RWPE2 (cell line): Measurements from ENCODE around the gene OGFR.

Experiments used
- ATAC-seq: fragments of 200-7000 bp; cut with Tn5 transposase; 3 replicates; pipeline ENCODE4 v1.9.1; 2021; ENCODE audit warnings: low read depth
- DNase-seq: peaks from one replicate; pipeline ENCODE4 v3.0.0-alpha.2; 2020; ENCODE audit warnings: low spot score
- H3K27ac ChIP-seq: fragments of 450-650 bp; 2 replicates; pipeline ENCODE4 v1.5.1; 2017; ENCODE audit warnings: mild to moderate bottlenecking; ENCODE audit not compliant: poor library complexity, severe bottlenecking
- H3K27me3 ChIP-seq: fragments of 250-450 bp; sonication (Bioruptor Pico); 2 replicates; pipeline ENCODE4 v1.5.1; 2021; ENCODE audit warnings: mild to moderate bottlenecking, moderate library complexity; ENCODE audit not compliant: insufficient read depth, poor library complexity, severe bottlenecking
- H3K36me3 ChIP-seq: fragments of 250-450 bp; sonication (Bioruptor Pico); 2 replicates; pipeline ENCODE4 v1.5.1; 2020; ENCODE audit warnings: low read depth, mild to moderate bottlenecking, moderate library complexity
- H3K4me1 ChIP-seq: fragments of 250-450 bp; sonication (Bioruptor Pico); 2 replicates; pipeline ENCODE4 v1.5.1; 2021; ENCODE audit warnings: mild to moderate bottlenecking, moderate library complexity; ENCODE audit not compliant: insufficient read depth, poor library complexity, severe bottlenecking
- H3K4me3 ChIP-seq: fragments of 250-450 bp; sonication (Bioruptor Pico); 2 replicates; pipeline ENCODE4 v1.5.1; 2021; ENCODE audit warnings: mild to moderate bottlenecking, moderate library complexity; ENCODE audit not compliant: severe bottlenecking
- H3K9me3 ChIP-seq: fragments of 250-450 bp; sonication (Bioruptor Pico); 2 replicates; pipeline ENCODE4 v1.5.1; 2021; ENCODE audit warnings: mild to moderate bottlenecking, moderate library complexity; ENCODE audit not compliant: severe bottlenecking
- TF ChIP-seq, protein P1 (sequence below): fragments of 450-650 bp; IDR thresholded peaks from one replicate; pipeline ENCODE4 v1.5.1; 2017; ENCODE audit warnings: mild to moderate bottlenecking, moderate library complexity; ENCODE audit not compliant: poor library complexity, severe bottlenecking

The OGFR gene

GRCh38 chr20:62838128-62838891 is 33.7 kb downstream of the OGFR start:
- TF ChIP-seq, protein P1, sequence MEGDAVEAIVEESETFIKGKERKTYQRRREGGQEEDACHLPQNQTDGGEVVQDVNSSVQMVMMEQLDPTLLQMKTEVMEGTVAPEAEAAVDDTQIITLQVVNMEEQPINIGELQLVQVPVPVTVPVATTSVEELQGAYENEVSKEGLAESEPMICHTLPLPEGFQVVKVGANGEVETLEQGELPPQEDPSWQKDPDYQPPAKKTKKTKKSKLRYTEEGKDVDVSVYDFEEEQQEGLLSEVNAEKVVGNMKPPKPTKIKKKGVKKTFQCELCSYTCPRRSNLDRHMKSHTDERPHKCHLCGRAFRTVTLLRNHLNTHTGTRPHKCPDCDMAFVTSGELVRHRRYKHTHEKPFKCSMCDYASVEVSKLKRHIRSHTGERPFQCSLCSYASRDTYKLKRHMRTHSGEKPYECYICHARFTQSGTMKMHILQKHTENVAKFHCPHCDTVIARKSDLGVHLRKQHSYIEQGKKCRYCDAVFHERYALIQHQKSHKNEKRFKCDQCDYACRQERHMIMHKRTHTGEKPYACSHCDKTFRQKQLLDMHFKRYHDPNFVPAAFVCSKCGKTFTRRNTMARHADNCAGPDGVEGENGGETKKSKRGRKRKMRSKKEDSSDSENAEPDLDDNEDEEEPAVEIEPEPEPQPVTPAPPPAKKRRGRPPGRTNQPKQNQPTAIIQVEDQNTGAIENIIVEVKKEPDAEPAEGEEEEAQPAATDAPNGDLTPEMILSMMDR, result no peak
- Histone ChIP-seq H3K36me3 (no peaks in the 10 kb centered on the region), H3K4me1 (peaks cover 5% of the 10 kb centered on the region), H3K27me3 (no peaks in the 10 kb centered on the region), H3K9me3 (no peaks in the 10 kb centered on the region), H3K27ac (no peak overlapping the region), H3K4me3 (no peak overlapping the region)
- DNase-seq (peak; percentile 88), ATAC-seq (peak; percentile 74)

DNA sequence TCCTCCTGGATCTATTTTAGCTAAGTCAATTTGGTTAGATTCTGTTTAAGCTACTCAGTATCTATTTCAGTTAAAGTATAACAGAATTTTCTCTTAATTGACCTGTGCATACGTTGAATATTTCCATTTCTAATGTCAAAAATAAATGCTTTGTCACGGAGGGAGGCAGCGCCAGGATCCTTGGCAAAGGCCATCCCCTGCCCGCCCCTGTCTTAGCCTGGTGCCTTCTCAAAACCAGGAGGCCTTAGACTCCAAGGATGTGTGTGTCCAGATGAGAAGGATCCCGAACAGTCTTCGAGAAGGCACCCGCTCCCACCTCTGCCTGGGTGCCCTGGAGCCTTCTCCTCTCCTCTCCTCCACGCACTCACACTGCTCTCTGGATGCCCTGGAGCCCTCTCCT is 34.6 kb downstream of the OGFR start:
- no peak for DNase-seq
- H3K4me1 ChIP-seq, result peaks cover 5% of the 10 kb centered on the region
- TF ChIP-seq, protein P1, result no peak
- H3K27ac ChIP-seq, result no peak overlapping the region
- H3K9me3 ChIP-seq, result no peaks in the 10 kb centered on the region
- no peaks in the 10 kb centered on the region for H3K27me3 ChIP-seq
- no peak overlapping the region for H3K4me3 ChIP-seq
- ATAC-seq, result 0 out of 3 replicates have a peak, but pooled peaks have one; percentile 5
- H3K36me3 ChIP-seq, result no peaks in the 10 kb centered on the region

- H3K27ac ChIP-seq, result no peak overlapping the region
- DNase-seq, result no peak
- TF ChIP-seq, protein P1, result no peak
- H3K4me3 ChIP-seq, result no peak overlapping the region
- ATAC-seq, result no peak
- peaks cover 5% of the 10 kb centered on the region for H3K4me1 ChIP-seq
- no peaks in the 10 kb centered on the region for H3K9me3 ChIP-seq
- H3K36me3 ChIP-seq, result peaks cover 1% of the 10 kb centered on the region; the same call in 1 of the 2 replicates
- H3K27me3 ChIP-seq, result no peaks in the 10 kb centered on the region
Measured at GRCh38 chr20:62839816-62840215, 35.2 kb downstream of the OGFR start.

GRCh38 chr20:62840244-62841197 is 35.9 kb downstream of the OGFR start:
- TF ChIP-seq, protein P1, result no peak
- Histone ChIP-seq H3K4me1 (peaks cover 5% of the 10 kb centered on the region), H3K36me3 (peaks cover 8% of the 10 kb centered on the region), H3K9me3 (no peaks in the 10 kb centered on the region), H3K27ac (no peak overlapping the region), H3K4me3 (no peak overlapping the region), H3K27me3 (no peaks in the 10 kb centered on the region)
- ATAC-seq (no peak), DNase-seq (peak; percentile 85)
